ENCODE measurements around the gene B9D1.

DNA sequence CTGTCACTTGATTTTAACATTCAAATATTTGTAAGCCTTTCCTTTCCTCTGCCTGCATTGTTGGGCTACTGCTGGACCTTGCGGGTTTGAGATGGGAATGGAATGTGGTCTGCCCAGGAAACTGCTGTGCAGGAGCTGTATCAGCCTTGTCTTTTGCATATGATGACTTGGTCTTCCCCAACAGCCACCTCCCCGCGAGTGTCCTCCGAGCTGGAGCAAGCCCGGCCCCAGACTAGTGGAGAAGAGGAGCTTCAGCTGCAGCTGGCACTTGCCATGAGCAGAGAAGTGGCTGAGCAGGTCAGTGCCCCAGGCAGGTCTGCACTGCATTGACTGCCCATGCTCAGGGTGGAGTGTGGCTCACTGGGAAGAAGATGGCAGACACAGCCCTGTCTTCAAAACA is 52.8 kb downstream of the B9D1 start:
- no peak for TF ChIP-seq POLR2AphosphoS5 (IDR thresholded peaks at IDR 0.05; ENCODE audit: low read depth, low read length)
- TF ChIP-seq SPI1 (IDR thresholded peaks at IDR 0.05; ENCODE audit: low read depth, low read length): no peak
